Progenitor cell of endocrine pancreas (in vitro differentiated cells): ENCODE measurements around the gene TMEM187. TPM values are rescaled to one million over a fixed set of nuclear protein-coding genes. Genes with fewer than 3 reads are reported as not detected.

Experiments
- DNase-seq: peaks from one replicate; pipeline ENCODE4 v3.0.0; 2021; ENCODE audit warnings: low spot score; ENCODE audit not compliant: unreplicated experiment
- H3K27ac Mint-ChIP-seq: 2 replicates; pipeline ENCODE4 v1.8.0; 2021; ENCODE audit warnings: mild to moderate bottlenecking, moderate library complexity, mixed read lengths
- H3K27me3 Mint-ChIP-seq: 2 replicates; pipeline ENCODE4 v1.8.0; 2021; ENCODE audit warnings: mixed read lengths
- H3K36me3 Mint-ChIP-seq: 2 replicates; pipeline ENCODE4 v1.8.0; 2022; ENCODE audit warnings: mixed read lengths; ENCODE audit not compliant: insufficient read depth
- H3K4me1 Mint-ChIP-seq: 2 replicates; pipeline ENCODE4 v1.8.0; 2021; ENCODE audit warnings: low read depth, mixed read lengths
- H3K4me3 Mint-ChIP-seq: 2 replicates; pipeline ENCODE4 v1.8.0; 2021; ENCODE audit warnings: low read depth, mild to moderate bottlenecking, moderate library complexity, mixed read lengths
- H3K9me3 Mint-ChIP-seq: 2 replicates; pipeline ENCODE4 v1.8.0; 2021; ENCODE audit warnings: low read depth, mixed read lengths
- total RNA-seq: library from RNA; stranded (reverse); gene quantifications from 2 replicates; pipeline ENCODE4 v1.2.1, GENCODE V29; 2021
- TF ChIP-seq, protein P1 (sequence below): fragments of 200-600 bp; sonication (generic); IDR thresholded peaks from one replicate; pipeline ENCODE4 v1.5.0; 2021; ENCODE audit warnings: antibody characterized with exemption, mild to moderate bottlenecking; ENCODE audit not compliant: unreplicated experiment

TMEM187 gene
- total RNA-seq, 1 donor from 2014 or later = 11.7 TPM

DNA sequence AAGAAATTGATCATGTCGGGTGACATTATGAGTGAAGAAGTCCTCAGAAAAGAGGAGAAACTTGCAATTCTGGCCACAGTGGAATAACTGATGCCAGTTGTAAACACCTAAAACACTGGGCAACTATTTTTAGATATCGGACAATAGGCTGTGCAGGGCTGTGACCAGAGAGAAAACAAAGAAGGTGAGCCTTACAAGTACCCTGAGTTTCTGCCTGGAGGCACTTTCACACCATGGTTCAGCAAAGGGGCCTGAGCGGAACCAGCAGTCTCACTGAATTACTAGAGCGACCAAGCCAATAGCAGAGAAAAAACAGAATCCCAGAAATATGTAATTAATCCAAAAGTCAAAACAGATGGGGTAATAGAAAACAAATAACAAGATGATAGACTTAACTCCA lies 36.0 kb downstream of the TMEM187 start:
- TF ChIP-seq, protein P1, sequence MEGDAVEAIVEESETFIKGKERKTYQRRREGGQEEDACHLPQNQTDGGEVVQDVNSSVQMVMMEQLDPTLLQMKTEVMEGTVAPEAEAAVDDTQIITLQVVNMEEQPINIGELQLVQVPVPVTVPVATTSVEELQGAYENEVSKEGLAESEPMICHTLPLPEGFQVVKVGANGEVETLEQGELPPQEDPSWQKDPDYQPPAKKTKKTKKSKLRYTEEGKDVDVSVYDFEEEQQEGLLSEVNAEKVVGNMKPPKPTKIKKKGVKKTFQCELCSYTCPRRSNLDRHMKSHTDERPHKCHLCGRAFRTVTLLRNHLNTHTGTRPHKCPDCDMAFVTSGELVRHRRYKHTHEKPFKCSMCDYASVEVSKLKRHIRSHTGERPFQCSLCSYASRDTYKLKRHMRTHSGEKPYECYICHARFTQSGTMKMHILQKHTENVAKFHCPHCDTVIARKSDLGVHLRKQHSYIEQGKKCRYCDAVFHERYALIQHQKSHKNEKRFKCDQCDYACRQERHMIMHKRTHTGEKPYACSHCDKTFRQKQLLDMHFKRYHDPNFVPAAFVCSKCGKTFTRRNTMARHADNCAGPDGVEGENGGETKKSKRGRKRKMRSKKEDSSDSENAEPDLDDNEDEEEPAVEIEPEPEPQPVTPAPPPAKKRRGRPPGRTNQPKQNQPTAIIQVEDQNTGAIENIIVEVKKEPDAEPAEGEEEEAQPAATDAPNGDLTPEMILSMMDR = no peak
- no peak overlapping the region for H3K27ac Mint-ChIP-seq
- peaks cover 7% of the 10 kb centered on the region for H3K36me3 Mint-ChIP-seq
- no peak for DNase-seq
- peaks cover 5% of the 10 kb centered on the region for H3K9me3 Mint-ChIP-seq
- no peak overlapping the region for H3K4me3 Mint-ChIP-seq
- peaks cover 5% of the 10 kb centered on the region for H3K4me1 Mint-ChIP-seq
- no peaks in the 10 kb centered on the region for H3K27me3 Mint-ChIP-seq

DNA sequence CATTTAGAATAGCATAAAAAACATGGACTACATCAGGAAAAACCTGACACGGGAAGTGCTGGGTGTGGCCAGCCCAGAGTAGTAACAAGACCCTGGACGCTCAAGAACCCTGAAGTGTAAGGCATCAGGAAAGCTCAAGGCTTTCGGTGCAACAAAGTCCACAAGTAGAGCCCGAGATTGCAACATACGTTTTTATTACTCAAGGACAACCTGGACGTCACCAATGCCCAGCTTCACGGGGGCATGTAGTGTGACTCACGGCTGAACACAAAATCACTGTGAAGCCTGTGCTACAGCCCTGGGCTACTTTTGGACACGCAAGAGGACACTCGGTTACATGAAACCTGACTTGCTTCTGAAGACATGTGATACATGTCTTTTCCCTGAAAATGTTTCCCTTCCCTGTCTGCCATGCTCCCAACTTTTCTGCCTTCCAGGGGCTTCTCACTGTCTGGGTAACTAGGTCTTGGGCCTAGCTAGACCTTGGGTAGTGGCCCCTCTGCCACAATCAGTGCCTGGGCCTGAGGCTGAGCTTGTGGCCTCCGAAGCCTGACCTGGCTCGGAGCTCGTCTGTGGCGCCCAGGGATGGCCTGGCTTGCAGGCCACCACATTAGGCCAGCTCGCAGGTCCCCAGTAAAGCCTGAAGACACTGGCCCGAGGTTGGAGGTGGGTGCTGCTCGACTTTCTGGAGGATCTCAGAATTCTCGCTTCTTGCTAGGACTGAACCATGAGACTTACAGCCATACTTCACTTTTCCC lies 38.0 kb downstream of the TMEM187 start:
- no peak overlapping the region for H3K4me3 Mint-ChIP-seq
- H3K4me1 Mint-ChIP-seq = peaks cover 5% of the 10 kb centered on the region
- peaks cover 7% of the 10 kb centered on the region for H3K36me3 Mint-ChIP-seq
- TF ChIP-seq, protein P1 = no peak
- peak overlapping the region; percentile 52 for H3K27ac Mint-ChIP-seq
- H3K9me3 Mint-ChIP-seq = peaks cover 5% of the 10 kb centered on the region
- no peaks in the 10 kb centered on the region for H3K27me3 Mint-ChIP-seq
- DNase-seq = no peak

DNA sequence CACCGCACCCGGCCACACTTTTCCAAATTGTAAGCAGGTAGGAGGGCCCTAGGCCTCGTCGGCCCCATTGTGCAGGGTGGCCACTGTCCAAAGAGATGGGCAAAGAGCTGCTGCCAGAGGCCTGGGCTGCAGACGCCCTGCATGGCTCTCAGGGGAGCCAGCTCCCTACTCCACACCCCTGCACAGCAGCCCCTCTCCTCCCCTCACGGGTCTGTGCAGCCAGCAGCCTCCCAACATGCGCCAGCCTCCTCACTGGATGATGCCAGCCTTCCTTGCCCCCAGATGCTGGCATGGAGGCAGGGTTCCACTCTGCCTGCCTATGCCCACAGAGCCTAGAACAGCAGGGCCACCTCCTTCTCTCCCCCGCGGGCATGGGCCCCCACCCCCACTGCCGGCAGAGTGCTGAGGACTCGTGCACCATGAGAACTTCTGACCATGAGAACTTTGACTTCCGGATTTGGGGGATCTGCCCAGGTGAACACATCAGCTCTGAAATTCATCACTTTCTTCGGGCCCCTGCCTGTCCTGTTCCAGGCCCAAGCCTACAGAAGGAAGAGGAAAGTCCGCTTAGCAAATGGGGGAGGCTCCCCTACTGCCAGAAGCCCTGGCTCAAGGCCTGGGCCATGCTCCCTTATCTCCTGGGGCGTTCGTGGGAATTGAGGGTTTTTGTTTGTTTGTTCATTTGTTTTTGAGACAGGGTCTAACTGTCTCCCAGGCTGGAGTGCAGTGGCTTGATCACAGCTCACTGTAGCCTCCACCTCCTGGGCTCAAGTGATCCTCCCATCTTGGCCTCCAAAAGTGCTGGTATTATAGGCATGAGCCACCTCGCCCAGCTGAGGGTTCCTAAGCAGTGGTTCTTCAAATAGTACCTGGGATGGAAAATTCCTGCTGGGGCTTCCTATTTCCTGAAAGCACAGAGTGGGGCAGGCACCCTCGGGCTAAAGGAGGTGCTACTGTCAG lies 39.1 kb downstream of the TMEM187 start:
- H3K9me3 Mint-ChIP-seq = no peaks in the 10 kb centered on the region
- no peaks in the 10 kb centered on the region for H3K27me3 Mint-ChIP-seq
- H3K4me1 Mint-ChIP-seq = peaks cover 5% of the 10 kb centered on the region
- peaks cover 11% of the 10 kb centered on the region for H3K36me3 Mint-ChIP-seq
- TF ChIP-seq, protein P1 = no peak
- no peak for DNase-seq
- H3K4me3 Mint-ChIP-seq = no peak overlapping the region
- H3K27ac Mint-ChIP-seq = peak overlapping the region; percentile 45

DNA sequence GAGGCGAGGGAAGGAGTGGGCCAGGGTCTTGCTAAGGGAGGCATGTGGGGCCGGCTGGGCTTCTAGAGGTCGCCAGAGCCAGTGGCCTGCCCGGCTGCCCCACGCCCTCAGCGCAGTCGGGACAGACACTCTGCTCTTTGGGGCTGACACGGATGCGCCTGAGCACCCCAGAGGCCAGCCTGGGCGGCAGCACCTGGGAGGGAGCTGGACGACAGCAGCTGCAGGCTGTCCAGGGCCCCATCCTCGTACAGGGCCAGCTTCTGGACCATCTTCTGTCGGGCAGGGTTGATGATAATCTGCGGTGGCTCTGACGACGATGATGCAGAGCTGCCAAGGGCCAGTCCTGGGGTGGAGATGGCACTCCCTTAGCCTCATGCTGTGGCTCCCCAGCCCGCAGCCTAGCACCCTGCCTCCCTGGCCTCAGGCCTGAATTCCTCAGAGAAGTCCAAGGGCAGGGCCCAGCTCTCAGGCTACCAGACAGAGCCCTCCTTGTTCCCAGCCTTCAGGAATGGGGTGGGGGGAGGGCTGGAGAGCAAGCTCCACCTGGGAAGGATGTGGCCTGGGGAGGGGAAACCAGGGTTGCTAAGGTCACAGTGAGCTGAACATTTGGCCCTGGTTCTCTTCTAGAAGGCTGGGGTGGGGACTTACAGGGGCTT lies 39.9 kb downstream of the TMEM187 start:
- no peaks in the 10 kb centered on the region for H3K9me3 Mint-ChIP-seq
- TF ChIP-seq, protein P1 = no peak
- no peak for DNase-seq
- peaks cover 11% of the 10 kb centered on the region for H3K36me3 Mint-ChIP-seq
- no peak overlapping the region for H3K27ac Mint-ChIP-seq
- no peak overlapping the region for H3K4me3 Mint-ChIP-seq
- H3K4me1 Mint-ChIP-seq = peaks cover 5% of the 10 kb centered on the region
- no peaks in the 10 kb centered on the region for H3K27me3 Mint-ChIP-seq

DNA sequence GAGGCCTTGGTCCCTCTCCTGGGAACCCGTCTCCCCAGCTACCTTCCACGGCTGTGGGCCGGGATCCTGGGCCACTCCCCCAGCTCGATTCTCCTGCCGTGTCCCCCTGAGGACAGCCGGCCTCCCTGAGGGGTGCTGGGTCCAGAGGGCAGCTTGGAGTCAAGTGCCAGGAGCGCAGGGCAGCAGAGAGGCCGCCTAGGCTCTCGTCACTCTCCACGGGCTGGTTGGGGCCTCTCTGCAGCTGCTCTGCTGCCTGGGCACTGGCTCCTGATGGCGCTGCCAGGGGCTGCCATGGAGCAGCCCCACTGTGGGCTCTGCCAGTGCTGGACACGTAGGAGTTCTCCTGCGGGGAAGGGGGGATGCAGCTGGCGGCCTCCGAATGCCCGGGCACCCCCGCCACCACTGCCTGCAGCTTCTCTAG lies 40.5 kb downstream of the TMEM187 start:
- Mint-ChIP-seq H3K36me3 (peaks cover 7% of the 10 kb centered on the region), H3K4me3 (no peak overlapping the region), H3K27ac (no peak overlapping the region), H3K4me1 (peaks cover 5% of the 10 kb centered on the region), H3K9me3 (no peaks in the 10 kb centered on the region), H3K27me3 (no peaks in the 10 kb centered on the region)
- TF ChIP-seq, protein P1 = no peak
- DNase-seq = no peak
